H9 (cell line): Measurements from ENCODE around the gene ADCY1. TPM values are rescaled to one million over a fixed set of nuclear protein-coding genes. Genes with fewer than 3 reads are reported as not detected.

Experiments used
- DNase-seq: peaks from one replicate; pipeline ENCODE4 v3.0.0-alpha.2; 2017
- H2AFZ ChIP-seq: one replicate; pipeline ENCODE4 v1.6.1; 2013; ENCODE audit warnings: mild to moderate bottlenecking, low read length, control low read depth, moderate library complexity
- H2AK5ac ChIP-seq: 2 replicates; pipeline ENCODE4 v1.6.1; 2013; ENCODE audit warnings: low read length, control low read depth, mixed read lengths; ENCODE audit not compliant: insufficient read length
- H2BK120ac ChIP-seq: one replicate; pipeline ENCODE4 v1.6.1; 2013; ENCODE audit warnings: low read depth, mild to moderate bottlenecking, low read length, control low read depth, inconsistent platforms; ENCODE audit not compliant: poor library complexity, severe bottlenecking
- H2BK12ac ChIP-seq: 2 replicates; pipeline ENCODE4 v1.6.1; 2013; ENCODE audit warnings: low read length, control low read depth, mixed read lengths, low read depth; ENCODE audit not compliant: insufficient read length
- H2BK15ac ChIP-seq: 2 replicates; pipeline ENCODE4 v1.6.1; 2013; ENCODE audit warnings: low read depth, low read length, control low read depth
- H2BK20ac ChIP-seq: one replicate; pipeline ENCODE4 v1.6.1; 2013; ENCODE audit warnings: low read depth, mild to moderate bottlenecking, low read length, control low read depth, inconsistent platforms; ENCODE audit not compliant: poor library complexity, severe bottlenecking
- H2BK5ac ChIP-seq: 2 replicates; pipeline ENCODE4 v1.6.1; 2013; ENCODE audit warnings: low read length, control low read depth, mixed read lengths; ENCODE audit not compliant: insufficient read length
- H3K14ac ChIP-seq: 2 replicates; pipeline ENCODE4 v1.6.1; 2013; ENCODE audit warnings: low read length, control low read depth; ENCODE audit not compliant: insufficient read depth
- H3K18ac ChIP-seq: 2 replicates; pipeline ENCODE4 v1.6.1; 2013; ENCODE audit warnings: low read depth, mild to moderate bottlenecking, mixed read lengths, low read length, control low read depth; ENCODE audit not compliant: insufficient read length
- H3K23ac ChIP-seq: 2 replicates; pipeline ENCODE4 v1.6.1; 2013; ENCODE audit warnings: low read length, control low read depth, mixed read lengths, low read depth; ENCODE audit not compliant: insufficient read length
- H3K23me2 ChIP-seq: 2 replicates; pipeline ENCODE4 v1.6.1; 2013; ENCODE audit warnings: low read depth, mild to moderate bottlenecking, mixed read lengths, low read length, control low read depth; ENCODE audit not compliant: insufficient read length, poor library complexity, severe bottlenecking
- H3K27ac ChIP-seq: 2 replicates; pipeline ENCODE4 v1.5.1; 2013; ENCODE audit warnings: low read length, control low read depth, mixed read lengths, low read depth; ENCODE audit not compliant: insufficient read length
- H3K27me3 ChIP-seq: 2 replicates; pipeline ENCODE4 v1.6.1; 2013; ENCODE audit warnings: low read length, control low read depth, inconsistent platforms; ENCODE audit not compliant: insufficient read depth
- H3K4ac ChIP-seq: 2 replicates; pipeline ENCODE4 v1.6.1; 2013; ENCODE audit warnings: low read depth, mild to moderate bottlenecking, control low read depth, inconsistent platforms, low read length, moderate library complexity
- H3K4me1 ChIP-seq: 2 replicates; pipeline ENCODE4 v1.6.1; 2013; ENCODE audit warnings: low read length, control low read depth, inconsistent platforms; ENCODE audit not compliant: insufficient read depth
- H3K4me2 ChIP-seq: 2 replicates; pipeline ENCODE4 v1.6.1; 2013; ENCODE audit warnings: low read length, control low read depth, mixed read lengths; ENCODE audit not compliant: insufficient read length, insufficient read depth
- H3K56ac ChIP-seq: 2 replicates; pipeline ENCODE4 v1.6.1; 2013; ENCODE audit warnings: low read depth, mild to moderate bottlenecking, mixed read lengths, low read length, control low read depth; ENCODE audit not compliant: insufficient read length
- H3K79me1 ChIP-seq: 2 replicates; pipeline ENCODE4 v1.6.1; 2013; ENCODE audit warnings: low read depth, mild to moderate bottlenecking, moderate library complexity, low read length, control low read depth, inconsistent platforms; ENCODE audit not compliant: insufficient read depth, poor library complexity, severe bottlenecking
- H3K79me2 ChIP-seq: 2 replicates; pipeline ENCODE4 v1.6.1; 2013; ENCODE audit warnings: low read length, control low read depth, inconsistent platforms; ENCODE audit not compliant: insufficient read depth
- H3K9ac ChIP-seq: 2 replicates; pipeline ENCODE4 v1.6.1; 2013; ENCODE audit warnings: low read length, control low read depth, mixed read lengths; ENCODE audit not compliant: insufficient read length; ENCODE audit errors: extremely low read depth
- H3K9me3 ChIP-seq: one replicate; pipeline ENCODE4 v1.6.1; 2013; ENCODE audit warnings: low read depth, low read length, inconsistent platforms; ENCODE audit not compliant: control insufficient read depth
- H3T11ph ChIP-seq: one replicate; pipeline ENCODE4 v1.6.1; 2013; ENCODE audit warnings: mild to moderate bottlenecking, low read length, control low read depth, inconsistent platforms
- H4K20me1 ChIP-seq: one replicate; pipeline ENCODE4 v1.6.1; 2013; ENCODE audit not compliant: control insufficient read depth, insufficient read length, insufficient read depth
- H4K5ac ChIP-seq: 2 replicates; pipeline ENCODE4 v1.6.1; 2013; ENCODE audit warnings: low read depth, mild to moderate bottlenecking, mixed read lengths, low read length, control low read depth; ENCODE audit not compliant: insufficient read length
- H4K8ac ChIP-seq: replicated peaks from 2 replicates; pipeline ENCODE4 v1.6.1; 2013; ENCODE audit warnings: low read length, control low read depth, mixed read lengths, low read depth; ENCODE audit not compliant: insufficient read length
- H4K91ac ChIP-seq: 2 replicates; pipeline ENCODE4 v1.6.1; 2013; ENCODE audit warnings: low read depth, mild to moderate bottlenecking, moderate library complexity, mixed read lengths, low read length, control low read depth; ENCODE audit not compliant: insufficient read length
- H3K27ac Mint-ChIP-seq, 3 experiments: 2 replicates in 2 of 3; 3 replicates in 1 of 3; pipeline ENCODE4 v1.8.0; 2020 to 2021; ENCODE audit warnings: mixed read lengths in 3 of 3, mild to moderate bottlenecking in 1 of 3, moderate library complexity in 1 of 3
- H3K27me3 Mint-ChIP-seq: 2 replicates; pipeline ENCODE4 v1.8.0; 2021; ENCODE audit warnings: low read depth, mild to moderate bottlenecking, moderate library complexity, mixed read lengths
- H3K36me3 Mint-ChIP-seq, 3 experiments: 2 replicates in 2 of 3; 3 replicates in 1 of 3; pipeline ENCODE4 v1.8.0; 2020 to 2021; ENCODE audit warnings: low read depth in 3 of 3, mixed read lengths in 3 of 3; ENCODE audit not compliant: insufficient read depth in 1 of 3
- H3K4me1 Mint-ChIP-seq, 2 experiments: 2 replicates each; pipeline ENCODE4 v1.8.0; 2020; ENCODE audit warnings: mixed read lengths in 2 of 2
- H3K4me3 Mint-ChIP-seq, 2 experiments: 2 replicates in 1 of 2; 3 replicates in 1 of 2; pipeline ENCODE4 v1.8.0; 2020 to 2021; ENCODE audit warnings: mild to moderate bottlenecking in 2 of 2, mixed read lengths in 2 of 2, moderate library complexity in 1 of 2
- H3K9me3 Mint-ChIP-seq, 2 experiments: 2 replicates in 1 of 2; 3 replicates in 1 of 2; pipeline ENCODE4 v1.8.0; 2020; ENCODE audit warnings: mild to moderate bottlenecking in 2 of 2, mixed read lengths in 2 of 2, moderate library complexity in 1 of 2
- CTCF ChIP-seq: fragments of 200-600 bp; sonication (generic); conservative IDR thresholded peaks from 3 replicates; pipeline ENCODE4 v1.8.0; 2021; ENCODE audit warnings: antibody characterized with exemption, mild to moderate bottlenecking
- WGBS: extraction: QIAGEN DNeasy Blood & Tissue Kit; methylation state at CpG from one replicate; pipeline ENCODE4 v1.1.7; 2013; ENCODE audit warnings: missing lambda C conversion rate, low lambda C conversion rate, mixed read lengths; ENCODE audit not compliant: insufficient read length; ENCODE audit errors: extremely low coverage; 5-methylcytosine and 5-hydroxymethylcytosine counted together
- total RNA-seq: library from RNA; stranded (reverse); gene quantifications from 2 replicates; pipeline ENCODE4 v1.2.1, GENCODE V29; 2021

The ADCY1 gene
- total RNA-seq, 1 experiment from 2014 or later, result 21.6 TPM

GRCh38 chr7:45593121-45593541 is 19.0 kb downstream of the ADCY1 start:
- no peak overlapping the region for H3K14ac ChIP-seq
- Mint-ChIP-seq H3K9me3 (no peaks in the 10 kb centered on the region), H3K36me3 (peaks cover 0 to 2% (median 0%) of the 10 kb centered on the region in 3 experiments; a peak in 1 of 7 replicates), H3K27ac (no peak overlapping the region), H3K27me3 (no peaks in the 10 kb centered on the region), H3K4me3 (no peak overlapping the region), H3K4me1 (peaks cover 31% of the 10 kb centered on the region in 2 experiments)
- no peak overlapping the region for H3K23ac ChIP-seq
- no peak overlapping the region for H4K91ac ChIP-seq
- H2BK20ac ChIP-seq, result no peak overlapping the region
- H3K4me2 ChIP-seq, result no peak overlapping the region
- no peak overlapping the region for H3K18ac ChIP-seq
- H3K9me3 ChIP-seq, result no peaks in the 10 kb centered on the region
- no peak overlapping the region for H2AFZ ChIP-seq
- no peak overlapping the region for H2BK5ac ChIP-seq
- no peak overlapping the region for H3K56ac ChIP-seq
- H3T11ph ChIP-seq, result no peak overlapping the region
- H2BK120ac ChIP-seq, result no peak overlapping the region
- WGBS, result no CpG with 5 or more reads among the region's 12 CpGs
- no peak overlapping the region for H2AK5ac ChIP-seq
- no peak for TF ChIP-seq CTCF
- H2BK12ac ChIP-seq, result no peak overlapping the region
- no peaks in the 10 kb centered on the region for H3K4me1 ChIP-seq
- H3K27ac ChIP-seq, result no peak overlapping the region
- no peak overlapping the region for H4K5ac ChIP-seq
- DNase-seq, result peak; percentile 20
- H2BK15ac ChIP-seq, result no peak overlapping the region
- no peaks in the 10 kb centered on the region for H3K27me3 ChIP-seq
- no peak overlapping the region for H4K8ac ChIP-seq
- no peaks in the 10 kb centered on the region for H4K20me1 ChIP-seq
- no peaks in the 10 kb centered on the region for H3K23me2 ChIP-seq
- no peak overlapping the region for H3K4ac ChIP-seq
- H3K9ac ChIP-seq, result no peak overlapping the region
- no peaks in the 10 kb centered on the region for H3K79me1 ChIP-seq
- H3K79me2 ChIP-seq, result peaks cover 2% of the 10 kb centered on the region; the same call in 1 of the 2 replicates
